Erythroblast (primary cell): ENCODE data around the gene RNF150.

Source experiments
- GATA1 ChIP-seq: IDR thresholded peaks from 2 replicates; pipeline ENCODE4 v1.6.1; 2011; ENCODE audit warnings: low read depth, mild to moderate bottlenecking, control low read depth, low read length, moderate library complexity
- POLR2A ChIP-seq: IDR thresholded peaks from 2 replicates; pipeline ENCODE4 v1.6.1; 2011; ENCODE audit warnings: mild to moderate bottlenecking, low read length

DNA sequence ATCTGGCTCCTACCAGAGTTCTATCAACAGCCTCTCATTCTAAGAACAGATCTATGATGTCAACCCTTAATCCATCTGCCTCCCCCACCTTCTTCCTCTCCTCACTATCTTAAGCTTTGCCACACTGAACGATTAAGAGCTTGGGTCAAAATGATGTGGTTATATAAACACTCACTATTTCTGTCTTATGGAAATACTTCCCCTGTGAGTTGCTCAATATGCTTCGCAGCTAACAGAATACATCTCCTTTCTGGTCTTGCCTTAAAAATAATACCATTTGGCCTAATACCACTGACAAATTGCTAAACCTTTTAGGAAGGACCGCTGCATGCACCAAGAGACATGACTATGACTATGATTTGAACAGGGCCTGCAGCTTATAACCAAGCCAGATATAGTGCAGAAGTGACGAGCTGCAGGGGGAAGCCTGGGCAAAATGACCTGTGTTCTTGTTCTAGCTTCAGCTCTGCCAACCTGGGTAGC is 130.9 kb downstream of the RNF150 start:
- no peak for TF ChIP-seq POLR2A
- no peak for TF ChIP-seq GATA1
